Stimulated activated CD4-positive, alpha-beta T cell treated with anti-CD3 and anti-CD28 coated beads, TNF-alpha, amount 100 ng/mL, for 1 hour (primary cell): ENCODE measurements around the gene ARHGAP22.

ENCODE experiments used
- DNase-seq, 3 donors: peaks; one replicate each; pipeline ENCODE4 v3.0.0-alpha.2; 2020; ENCODE audit warnings: low read depth in 3 of 3, low spot score in 1 of 3

ARHGAP22 gene

GRCh38 chr10:48536156-48536500 lies 68.7 kb downstream of the ARHGAP22 start:
- DNase-seq = no peak

GRCh38 chr10:48535416-48536155 lies 69.3 kb downstream of the ARHGAP22 start:
- DNase-seq = no peak

GRCh38 chr10:48533951-48534720 lies 70.7 kb downstream of the ARHGAP22 start:
- DNase-seq = no peak

- no peak for DNase-seq
These were observed 71.3 kb downstream of the ARHGAP22 start for GRCh38 chr10:48533540-48533939.

GRCh38 chr10:48531486-48531885 lies 73.4 kb downstream of the ARHGAP22 start:
- no peak for DNase-seq

- DNase-seq = no peak
These were observed 75.5 kb downstream of the ARHGAP22 start for GRCh38 chr10:48529331-48529730.

GRCh38 chr10:48527756-48528155 lies 77.1 kb downstream of the ARHGAP22 start:
- DNase-seq = no peak

- no peak for DNase-seq
These were observed 77.9 kb downstream of the ARHGAP22 start for GRCh38 chr10:48526846-48527505.

GRCh38 chr10:48526011-48526821 lies 78.7 kb downstream of the ARHGAP22 start:
- no peak for DNase-seq

- no peak for DNase-seq
These were observed 79.8 kb downstream of the ARHGAP22 start for GRCh38 chr10:48525113-48525512.

- DNase-seq = no peak
These were observed 80.8 kb downstream of the ARHGAP22 start for GRCh38 chr10:48523820-48524758.

GRCh38 chr10:48523212-48523819 lies 81.6 kb downstream of the ARHGAP22 start:
- no peak for DNase-seq

GRCh38 chr10:48522011-48522765 lies 82.7 kb downstream of the ARHGAP22 start:
- no peak for DNase-seq

- no peak for DNase-seq
These were observed 84.3 kb downstream of the ARHGAP22 start for GRCh38 chr10:48520594-48520993.

GRCh38 chr10:48520184-48520506 lies 84.7 kb downstream of the ARHGAP22 start:
- DNase-seq = no peak

- no peak for DNase-seq
These were observed 85.2 kb downstream of the ARHGAP22 start for GRCh38 chr10:48519481-48520183.

GRCh38 chr10:48518986-48519385 lies 85.9 kb downstream of the ARHGAP22 start:
- DNase-seq = no peak
